ENCODE measurements around the gene XRN1. TPM values are rescaled to one million over a fixed set of nuclear protein-coding genes. Genes with fewer than 3 reads are reported as not detected.

XRN1 gene
- total and polyA plus RNA-seq, 2 of the 8 experiments (the other 6 are each of a cell fraction or from before 2014, with no cell fraction given): 1.9 to 17.2 TPM

- H3K23me2 ChIP-seq (ENCODE audit: low read depth, low read length): no peaks in the 10 kb centered on the region
- no peak overlapping the region for H3K14ac ChIP-seq (ENCODE audit: insufficient read length)
- H3K9ac ChIP-seq (replicated peaks in 1 of 4; ENCODE audit: extremely low read depth in 1 of 4, low read depth in 3 of 4, low read length in 3 of 4): no peak overlapping the region
- H3K4me2 ChIP-seq (ENCODE audit: insufficient read depth in 1 of 2, low read depth in 2 of 2, low read length in 2 of 2): no peak overlapping the region
- DNase-seq (ENCODE audit: low read depth in 1 of 2, low spot score in 2 of 2) (no peak), FAIRE-seq (no peak)
- H3K79me1 ChIP-seq (ENCODE audit: low read depth, low read length): no peaks in the 10 kb centered on the region
- no peaks in the 10 kb centered on the region for H4K20me1 ChIP-seq (replicated peaks in 1 of 2; ENCODE audit: control insufficient read depth in 1 of 2, insufficient read depth in 2 of 2, low read length in 2 of 2)
- H3K18ac ChIP-seq (ENCODE audit: extremely low read depth, low read length): no peak overlapping the region
- H2BK12ac ChIP-seq (ENCODE audit: low read depth, low read length): no peak overlapping the region
- no peak overlapping the region for H3K23ac ChIP-seq (ENCODE audit: insufficient read length)
- H3K27me3 ChIP-seq (replicated peaks in 1 of 4; ENCODE audit: control insufficient read depth in 3 of 4, extremely low read depth in 1 of 4, insufficient read depth in 3 of 4, low read length in 3 of 4): no peaks in the 10 kb centered on the region
- H2AK5ac ChIP-seq (ENCODE audit: low read depth, low read length): no peak overlapping the region
- H3K4me3 ChIP-seq (ENCODE audit: extremely low read depth in 1 of 4, insufficient read depth in 2 of 4, low read depth in 3 of 4, low read length in 4 of 4): no peak overlapping the region
- no peak overlapping the region for H4K8ac ChIP-seq (ENCODE audit: extremely low read depth, insufficient read depth, low read length)
- ChIA-PET POLR2A (ENCODE audit: partially characterized antibody) (interaction anchor here (0.8 kb wide), 1 partner anchor 28 kb away, joined by 3 read pairs; no protein-coding TSS in a partner anchor), CTCF (ENCODE audit: partially characterized antibody) (interaction anchor here (1.0 kb wide), 1 partner anchor 52 kb away, joined by 3 read pairs; no protein-coding TSS in a partner anchor)
- peaks cover 0 to 24% (median 0%) of the 10 kb centered on the region in 4 experiments; a peak in 4 of 8 replicates for H3K36me3 ChIP-seq (ENCODE audit: control insufficient read depth in 2 of 4, insufficient read depth in 4 of 4, low read length in 3 of 4)
- no peak overlapping the region for H4K5ac ChIP-seq (ENCODE audit: insufficient read length, low read depth, low read length)
- H3K4ac ChIP-seq (replicated peaks; ENCODE audit: insufficient read length, low read depth, low read length): no peak overlapping the region
- no peaks in the 10 kb centered on the region for H3K4me1 ChIP-seq (replicated peaks in 1 of 4; ENCODE audit: control insufficient read depth in 3 of 4, insufficient read depth in 4 of 4, low read length in 3 of 4)
- no peak overlapping the region for H4K91ac ChIP-seq (replicated peaks; ENCODE audit: insufficient read length, low read length)
- H2AFZ ChIP-seq (ENCODE audit: low read length): no peak overlapping the region
- no peak overlapping the region for H3K56ac ChIP-seq (replicated peaks; ENCODE audit: insufficient read length, low read depth, low read length)
- no peak overlapping the region for H2BK15ac ChIP-seq (ENCODE audit: low read length)
- H3K79me2 ChIP-seq (ENCODE audit: control insufficient read depth in 1 of 2, insufficient read depth in 2 of 2, low read length in 2 of 2): no peaks in the 10 kb centered on the region
- WGBS, 2 experiments (ENCODE audit: extremely low coverage in 1 of 2, insufficient coverage in 1 of 2, insufficient read length in 1 of 2, insufficient replicate concordance in 2 of 2, low coverage in 1 of 2, low lambda C conversion rate in 2 of 2, missing lambda C conversion rate in 1 of 2): 90% methylated on average over 5 of the region's 5 CpGs; no CpG with 5 or more reads in 1 of the 2 experiments
- H2BK20ac ChIP-seq (ENCODE audit: low read length): no peak overlapping the region
- H2BK120ac ChIP-seq (replicated peaks; ENCODE audit: low read depth, low read length): no peak overlapping the region
- H3K9me3 ChIP-seq (ENCODE audit: insufficient read depth in 2 of 2, low read depth in 1 of 2, low read length in 1 of 2): no peaks in the 10 kb centered on the region
- no peak overlapping the region for H2BK5ac ChIP-seq (ENCODE audit: low read depth, low read length)
- no peak overlapping the region for H3K27ac ChIP-seq (ENCODE audit: low read depth, low read length)
- no peak for TF ChIP-seq TAF7 (optimal IDR thresholded peaks at IDR 0.05; ENCODE audit: borderline replicate concordance, low read depth, low read length)
- no peak for TF ChIP-seq MAFK (IDR thresholded peaks at IDR 0.05; ENCODE audit: low read depth, low read length)
- TF ChIP-seq SP2 (IDR thresholded peaks at IDR 0.05; ENCODE audit: low read length): no peak
- no peak for TF ChIP-seq KDM4A (IDR thresholded peaks at IDR 0.05; ENCODE audit: low read depth, low read length, severe bottlenecking)
- no peak for TF ChIP-seq NRF1 (IDR thresholded peaks at IDR 0.05; ENCODE audit: low read depth, low read length)
- TF ChIP-seq RXRA (IDR thresholded peaks at IDR 0.05; ENCODE audit: insufficient read depth, low read depth, low read length): no peak
- TF ChIP-seq POLR2AphosphoS5 (IDR thresholded peaks at IDR 0.05; ENCODE audit: low read depth, low read length): no peak
- no peak for TF ChIP-seq CEBPB (IDR thresholded peaks at IDR 0.05; ENCODE audit: low read depth, low read length)
- TF ChIP-seq YY1 (IDR thresholded peaks at IDR 0.05; ENCODE audit: low read depth, low read length): no peak
- TF ChIP-seq CHD2 (IDR thresholded peaks at IDR 0.05; ENCODE audit: low read length): no peak
- no peak for TF ChIP-seq SIN3A (conservative IDR thresholded peaks at IDR 0.05 in 1 of 2, IDR thresholded peaks at IDR 0.05 in 1 of 2; ENCODE audit: low read depth in 1 of 2, low read length in 2 of 2)
- TF ChIP-seq ATF2 (IDR thresholded peaks at IDR 0.05; ENCODE audit: low read length): no peak
These were observed 28.8 kb downstream of the XRN1 start for GRCh38 chr3:142418926-142419592.
